GM18505 (cell line): Measurements from ENCODE around the gene RNLS.

Experiments
- ATAC-seq: cut with Tn5 transposase; IDR thresholded peaks from one replicate; pipeline ENCODE4 v1.9.1; 2021; ENCODE audit not compliant: unreplicated experiment
- POLR2A ChIP-seq: IDR thresholded peaks from 4 replicates; pipeline ENCODE4 v1.6.1; 2011; ENCODE audit warnings: borderline replicate concordance; ENCODE audit not compliant: insufficient read depth, insufficient read length; ENCODE audit errors: extremely low read depth

Gene RNLS

GRCh38 chr10:88442716-88443115 lies 140.4 kb downstream of the RNLS start:
- no peak for ATAC-seq
- no peak for TF ChIP-seq POLR2A

- TF ChIP-seq POLR2A = no peak
- no peak for ATAC-seq
Observed at GRCh38 chr10:88440541-88440940, 142.6 kb downstream of the RNLS start.

DNA sequence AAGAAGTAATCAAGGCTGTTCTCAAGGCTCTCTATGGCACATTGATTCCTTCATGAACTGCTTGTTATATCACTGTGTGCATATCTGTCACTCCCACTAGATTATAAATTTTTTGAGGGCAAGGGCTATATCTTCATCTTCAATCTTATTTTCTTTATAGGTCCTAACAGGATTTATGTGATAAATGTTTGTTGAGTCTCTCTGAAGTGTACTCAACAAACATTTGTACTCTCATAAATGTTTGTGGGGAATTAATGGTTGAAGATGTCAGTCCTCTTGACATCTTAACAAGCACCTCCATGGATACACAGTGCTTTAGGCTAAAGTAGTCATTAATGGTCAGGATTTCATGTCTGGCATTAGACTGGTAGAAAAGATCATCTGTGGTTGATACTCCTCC lies 143.2 kb downstream of the RNLS start:
- ATAC-seq = no peak
- TF ChIP-seq POLR2A = no peak

DNA sequence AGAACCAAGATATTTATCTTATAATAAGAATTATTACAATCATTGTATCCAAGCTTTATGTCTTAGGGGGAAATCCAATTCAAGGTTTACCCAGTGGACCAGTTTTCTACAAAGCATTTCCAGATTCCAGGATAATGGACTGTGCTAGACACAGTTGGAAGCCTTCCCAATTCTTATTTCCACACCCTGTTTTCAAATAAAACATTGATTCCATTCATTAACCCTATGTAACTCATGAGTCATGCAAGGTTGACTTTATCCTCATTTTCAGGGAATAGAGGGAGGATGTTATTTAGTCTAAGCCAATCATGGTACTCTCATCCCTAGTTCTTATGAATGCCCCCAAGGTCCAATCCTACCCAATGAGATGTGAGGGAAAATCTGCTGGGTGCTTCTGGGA lies 145.7 kb downstream of the RNLS start:
- no peak for TF ChIP-seq POLR2A
- no peak for ATAC-seq

- TF ChIP-seq POLR2A = no peak
- ATAC-seq = no peak
Observed at GRCh38 chr10:88433565-88434186, 149.4 kb downstream of the RNLS start.

GRCh38 chr10:88431103-88431502 lies 152.0 kb downstream of the RNLS start:
- no peak for TF ChIP-seq POLR2A
- no peak for ATAC-seq

DNA sequence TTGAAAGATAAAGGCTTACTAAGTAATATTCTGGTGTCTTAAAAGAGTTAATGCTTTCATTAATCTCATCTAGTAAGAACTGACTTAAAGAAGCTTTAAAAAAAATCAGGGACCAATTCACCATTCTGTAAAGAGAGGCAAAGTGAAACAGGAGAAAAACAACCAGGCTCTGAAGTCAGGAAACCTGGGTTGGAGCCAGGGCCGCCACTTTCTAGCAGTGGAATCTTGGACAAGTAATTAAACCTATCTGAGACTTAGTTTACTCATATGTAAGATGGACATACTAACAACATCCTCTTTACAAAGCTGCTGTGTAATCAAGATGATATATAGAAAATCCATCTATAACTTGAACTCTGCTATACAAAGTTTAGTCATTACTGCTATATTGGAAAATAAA lies 154.1 kb downstream of the RNLS start:
- ATAC-seq = no peak
- TF ChIP-seq POLR2A = no peak

DNA sequence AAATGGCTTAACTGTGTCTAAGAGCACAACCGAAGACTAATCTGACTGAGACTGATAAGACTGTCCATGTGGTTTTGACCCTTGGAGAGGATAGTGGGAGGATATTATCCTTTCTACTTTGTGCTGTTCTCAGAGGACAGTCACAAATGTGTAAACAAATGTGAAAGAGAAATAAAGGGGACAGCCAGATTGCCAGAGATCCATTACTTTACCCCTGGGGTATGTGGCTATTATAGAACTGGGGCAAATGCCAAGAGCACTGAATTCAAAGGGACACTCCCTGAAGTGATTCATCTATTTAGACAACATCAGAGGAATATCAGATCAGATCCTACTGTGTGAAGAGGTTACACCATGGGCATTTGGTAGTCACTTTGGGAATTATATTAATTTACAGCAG lies 154.7 kb downstream of the RNLS start:
- TF ChIP-seq POLR2A = no peak
- no peak for ATAC-seq

GRCh38 chr10:88427024-88427423 lies 156.1 kb downstream of the RNLS start:
- no peak for ATAC-seq
- no peak for TF ChIP-seq POLR2A

GRCh38 chr10:88424881-88425280 lies 158.2 kb downstream of the RNLS start:
- no peak for ATAC-seq
- TF ChIP-seq POLR2A = no peak

GRCh38 chr10:88423732-88424131 lies 159.4 kb downstream of the RNLS start:
- TF ChIP-seq POLR2A = no peak
- ATAC-seq = no peak

DNA sequence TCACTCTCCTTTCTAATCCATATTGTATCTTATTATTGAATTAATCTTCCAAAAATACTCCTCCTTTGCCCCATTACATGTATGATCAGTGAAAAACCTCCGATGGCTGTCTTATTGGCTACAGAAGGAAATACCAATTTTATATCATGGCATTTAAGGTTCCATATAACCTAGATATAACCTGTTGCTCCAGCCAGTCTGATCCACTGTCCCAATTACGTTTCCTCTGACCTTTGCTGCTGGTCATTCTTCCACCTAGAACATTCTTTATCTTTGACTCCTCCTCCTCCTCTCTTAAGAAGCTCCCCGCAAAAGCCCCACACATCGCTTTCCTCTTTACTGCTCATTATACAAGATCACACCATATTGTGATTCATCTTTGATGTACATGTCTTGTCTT lies 161.5 kb downstream of the RNLS start:
- no peak for ATAC-seq
- TF ChIP-seq POLR2A = no peak

DNA sequence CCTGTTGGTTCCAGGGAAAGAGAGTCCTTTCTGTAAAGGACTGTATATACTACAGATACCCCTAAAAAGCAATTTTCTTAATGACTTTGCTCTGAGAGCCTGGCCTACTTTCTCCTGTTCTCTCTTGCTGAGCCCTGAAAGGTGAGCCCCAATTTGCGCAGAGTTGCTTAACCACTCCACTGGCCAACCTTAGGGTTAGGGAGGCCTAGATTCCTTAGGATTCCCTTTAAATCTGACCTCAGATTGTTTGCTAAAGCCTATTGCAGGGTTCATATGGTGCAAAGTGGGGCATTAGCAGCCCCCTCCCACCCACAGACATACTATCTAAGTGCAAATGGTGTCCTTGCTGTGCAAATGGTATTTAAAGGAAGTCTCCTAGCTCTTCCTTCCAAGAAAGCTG lies 164.2 kb downstream of the RNLS start:
- no peak for ATAC-seq

DNA sequence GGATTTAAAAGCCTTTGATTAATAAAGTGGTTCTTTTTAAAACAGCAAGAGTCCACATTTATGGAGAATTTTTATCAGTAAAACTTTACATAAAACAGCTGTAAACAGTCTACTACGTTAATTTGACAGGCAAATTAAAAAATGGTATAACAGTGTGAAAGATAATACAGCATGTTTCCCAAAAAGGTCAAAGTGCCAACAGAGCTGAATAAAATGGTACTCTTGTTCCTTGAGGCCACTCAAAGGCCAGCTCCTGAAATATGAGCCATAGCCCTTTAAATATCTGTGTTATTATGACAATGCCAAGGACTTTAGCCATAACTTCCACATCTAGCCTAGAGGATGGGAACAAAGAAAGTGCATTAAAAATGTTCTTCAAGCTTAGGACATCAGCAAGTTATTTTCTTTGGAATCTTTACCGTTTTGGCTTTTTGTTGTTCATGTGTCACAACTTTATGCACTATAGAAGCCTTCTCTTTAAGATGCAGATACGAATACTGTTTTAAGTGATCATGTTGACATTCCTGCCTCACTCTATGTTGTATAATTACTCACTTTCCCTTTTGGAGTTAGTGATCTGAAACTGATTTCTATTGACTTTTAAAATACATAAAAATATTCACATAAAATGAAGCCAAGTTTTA lies 165.6 kb downstream of the RNLS start:
- TF ChIP-seq POLR2A = no peak
- no peak for ATAC-seq

More for the DNA sequence above, 164.2 kb downstream of the RNLS start:
- no peak for TF ChIP-seq POLR2A
